22Rv1 (cell line): Measurements from ENCODE around the gene GPX5.

Experiments
- CTCF ChIP-seq: fragments of 450-650 bp; IDR thresholded peaks from 2 replicates; pipeline ENCODE4 v1.5.1; 2017; ENCODE audit warnings: mild to moderate bottlenecking
- ZFX ChIP-seq: fragments of 450-650 bp; IDR thresholded peaks from 2 replicates; pipeline ENCODE4 v1.6.1; 2017; ENCODE audit warnings: antibody characterized with exemption, borderline replicate concordance

GRCh38 chr6:28490205-28490890 is 35.3 kb upstream of the GPX5 start:
- TF ChIP-seq CTCF: no peak
- TF ChIP-seq ZFX: no peak
